Activated T-cell treated with anti-CD3 and anti-CD28 coated beads, Interleukin-2, amount 50 U/mL, for 24 hours (primary cell): Measurements from ENCODE around the gene PPP3R1.
"Not testable (repeated sequence)": the region's sequence is repeated elsewhere in the genome, so short reads cannot be mapped to it uniquely, and the experiment has no call there.

ENCODE experiments used
- DNase-seq: peaks from one replicate; pipeline ENCODE4 v3.0.0-alpha.2; 2020
- H3K27ac Mint-ChIP-seq: 2 replicates; pipeline ENCODE4 v1.8.0; 2020; ENCODE audit warnings: mild to moderate bottlenecking, mixed read lengths
- H3K27me3 Mint-ChIP-seq: 2 replicates; pipeline ENCODE4 v1.8.0; 2020; ENCODE audit warnings: mixed read lengths
- H3K36me3 Mint-ChIP-seq: 2 replicates; pipeline ENCODE4 v1.8.0; 2020; ENCODE audit warnings: low read depth, mixed read lengths
- H3K4me1 Mint-ChIP-seq: 2 replicates; pipeline ENCODE4 v1.8.0; 2020; ENCODE audit warnings: low read depth, mixed read lengths
- H3K4me3 Mint-ChIP-seq: 2 replicates; pipeline ENCODE4 v1.8.0; 2020; ENCODE audit warnings: mild to moderate bottlenecking, moderate library complexity, mixed read lengths
- H3K9me3 Mint-ChIP-seq: 2 replicates; pipeline ENCODE4 v1.8.0; 2020; ENCODE audit warnings: mixed read lengths

Gene PPP3R1

GRCh38 chr2:68195096-68195495 is 57.2 kb downstream of the PPP3R1 start:
- H3K9me3 Mint-ChIP-seq, result no peaks in the 10 kb centered on the region
- no peak overlapping the region for H3K4me3 Mint-ChIP-seq
- H3K36me3 Mint-ChIP-seq, result peaks cover 24% of the 10 kb centered on the region
- H3K27ac Mint-ChIP-seq, result no peak overlapping the region
- H3K27me3 Mint-ChIP-seq, result no peaks in the 10 kb centered on the region
- no peak for DNase-seq
- H3K4me1 Mint-ChIP-seq, result peaks cover 65% of the 10 kb centered on the region

- Mint-ChIP-seq H3K36me3 (peaks cover 23% of the 10 kb centered on the region), H3K9me3 (no peaks in the 10 kb centered on the region), H3K4me1 (peaks cover 66% of the 10 kb centered on the region), H3K4me3 (no peak overlapping the region), H3K27ac (peak overlapping the region; percentile 61), H3K27me3 (no peaks in the 10 kb centered on the region)
- DNase-seq, result no peak
Observed at GRCh38 chr2:68193787-68194372, 58.5 kb downstream of the PPP3R1 start.

DNA sequence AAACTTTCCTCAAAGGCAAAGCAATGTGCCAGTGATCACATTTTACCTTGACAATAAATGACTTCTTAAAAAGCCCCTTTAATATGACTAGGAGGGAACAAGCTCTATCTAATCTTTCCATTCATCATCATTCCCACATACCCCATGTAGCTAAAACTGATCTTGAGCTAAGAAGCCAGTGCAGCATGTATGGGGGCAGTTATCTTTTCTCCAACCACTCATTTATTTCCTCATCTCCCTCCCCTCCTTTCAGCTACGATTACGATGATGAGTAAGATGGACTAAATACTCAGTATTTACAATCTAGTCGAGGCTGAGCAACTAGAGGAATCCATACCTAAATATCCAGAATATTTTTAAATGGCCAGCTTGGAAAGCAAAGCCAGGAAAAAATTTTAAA is 59.2 kb downstream of the PPP3R1 start:
- H3K27me3 Mint-ChIP-seq, result no peaks in the 10 kb centered on the region
- peak overlapping the region; percentile 61 for H3K27ac Mint-ChIP-seq
- DNase-seq, result no peak
- H3K9me3 Mint-ChIP-seq, result no peaks in the 10 kb centered on the region
- H3K36me3 Mint-ChIP-seq, result peaks cover 23% of the 10 kb centered on the region
- peaks cover 68% of the 10 kb centered on the region for H3K4me1 Mint-ChIP-seq
- no peak overlapping the region for H3K4me3 Mint-ChIP-seq

DNA sequence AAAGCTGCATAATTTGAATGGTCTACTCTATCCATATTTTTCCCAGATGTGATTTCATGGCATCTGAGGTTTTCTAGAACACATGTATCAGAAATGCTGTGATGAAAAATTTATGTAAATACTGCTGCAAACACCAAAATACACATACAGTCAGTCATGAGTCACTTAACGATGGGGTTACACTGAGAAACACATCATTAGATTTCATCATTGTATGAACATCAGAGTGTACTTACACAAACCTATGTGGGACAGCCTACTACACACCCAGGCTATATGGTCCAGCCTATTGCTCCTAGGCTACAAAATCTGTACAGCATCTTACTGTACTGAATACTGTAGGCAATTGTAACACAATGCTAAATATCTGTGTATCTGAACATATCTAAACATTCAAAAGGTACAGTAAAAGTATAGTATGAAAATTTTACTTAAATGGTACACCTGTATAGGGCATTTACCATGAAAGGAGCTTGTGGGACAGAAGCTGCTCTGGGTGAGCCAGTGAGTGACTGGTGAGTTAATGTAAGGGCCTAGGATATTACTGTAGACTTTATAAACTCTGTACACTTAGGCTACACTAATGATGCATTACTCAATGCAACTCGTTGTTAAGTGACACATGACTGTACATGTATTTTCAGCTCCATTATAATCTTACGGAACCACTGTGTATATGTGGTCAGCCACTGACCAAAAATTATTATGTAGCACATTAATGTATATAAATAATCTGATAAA is 61.2 kb downstream of the PPP3R1 start:
- H3K9me3 Mint-ChIP-seq, result no peaks in the 10 kb centered on the region
- no peaks in the 10 kb centered on the region for H3K27me3 Mint-ChIP-seq
- H3K36me3 Mint-ChIP-seq, result peaks cover 29% of the 10 kb centered on the region
- DNase-seq, result no peak
- H3K4me3 Mint-ChIP-seq, result no peak overlapping the region
- H3K4me1 Mint-ChIP-seq, result peaks cover 68% of the 10 kb centered on the region
- peak overlapping the region; percentile 82 for H3K27ac Mint-ChIP-seq

- Mint-ChIP-seq H3K36me3 (peaks cover 34% of the 10 kb centered on the region), H3K27me3 (no peaks in the 10 kb centered on the region), H3K4me3 (no peak overlapping the region), H3K9me3 (no peaks in the 10 kb centered on the region), H3K27ac (peak overlapping the region; percentile 82), H3K4me1 (peaks cover 64% of the 10 kb centered on the region)
- DNase-seq, result no peak
Observed at GRCh38 chr2:68189991-68190784, 62.1 kb downstream of the PPP3R1 start.

GRCh38 chr2:68188831-68189230 is 63.5 kb downstream of the PPP3R1 start:
- no peaks in the 10 kb centered on the region for H3K27me3 Mint-ChIP-seq
- peaks cover 57% of the 10 kb centered on the region for H3K4me1 Mint-ChIP-seq
- H3K27ac Mint-ChIP-seq, result peak overlapping the region; percentile 77
- peaks cover 44% of the 10 kb centered on the region for H3K36me3 Mint-ChIP-seq
- H3K9me3 Mint-ChIP-seq, result no peaks in the 10 kb centered on the region
- DNase-seq, result no peak
- peak overlapping the region; percentile 48 for H3K4me3 Mint-ChIP-seq

- peaks cover 58% of the 10 kb centered on the region for H3K36me3 Mint-ChIP-seq
- no peaks in the 10 kb centered on the region for H3K9me3 Mint-ChIP-seq
- peak overlapping the region; percentile 66 for H3K27ac Mint-ChIP-seq
Observed at GRCh38 chr2:68187329-68187728, 65.0 kb downstream of the PPP3R1 start.

GRCh38 chr2:68185541-68186164 is 66.7 kb downstream of the PPP3R1 start:
- DNase-seq, result peak; percentile 63
- H3K27me3 Mint-ChIP-seq, result no peaks in the 10 kb centered on the region
- H3K4me1 Mint-ChIP-seq, result peaks cover 32% of the 10 kb centered on the region
- H3K27ac Mint-ChIP-seq, result no peak overlapping the region
- no peak overlapping the region for H3K4me3 Mint-ChIP-seq
- no peaks in the 10 kb centered on the region for H3K9me3 Mint-ChIP-seq
- H3K36me3 Mint-ChIP-seq, result peaks cover 72% of the 10 kb centered on the region

More at GRCh38 chr2:68187329-68187728, 65.0 kb downstream of the PPP3R1 start:
- Mint-ChIP-seq H3K4me1 (peaks cover 44% of the 10 kb centered on the region), H3K27me3 (no peaks in the 10 kb centered on the region), H3K4me3 (no peak overlapping the region)
- no peak for DNase-seq

DNA sequence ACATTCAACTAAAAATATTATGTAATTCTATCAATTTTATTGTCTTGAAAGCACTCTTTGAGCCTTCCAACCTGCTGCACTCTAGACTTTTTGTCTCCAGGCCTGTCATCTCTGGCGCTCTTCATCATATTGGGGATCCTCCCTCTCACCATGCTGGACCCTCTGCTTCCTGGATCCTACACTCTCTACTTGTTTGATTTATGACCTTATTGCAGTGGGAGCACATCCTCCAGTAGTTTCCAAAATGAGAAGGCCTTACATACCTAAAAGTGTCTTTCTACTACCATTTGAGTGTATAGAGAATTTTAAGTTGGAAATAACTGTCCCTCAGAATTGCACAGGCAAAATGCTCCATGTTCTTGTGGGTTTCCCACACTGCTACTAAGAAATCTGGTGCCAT is 69.4 kb downstream of the PPP3R1 start:
- peaks cover 28% of the 10 kb centered on the region for H3K4me1 Mint-ChIP-seq
- no peak for DNase-seq
- peak overlapping the region; percentile 70 for H3K27ac Mint-ChIP-seq
- H3K9me3 Mint-ChIP-seq, result no peaks in the 10 kb centered on the region
- H3K27me3 Mint-ChIP-seq, result no peaks in the 10 kb centered on the region
- no peak overlapping the region for H3K4me3 Mint-ChIP-seq
- H3K36me3 Mint-ChIP-seq, result peaks cover 88% of the 10 kb centered on the region

GRCh38 chr2:68178954-68179627 is 73.2 kb downstream of the PPP3R1 start:
- H3K36me3 Mint-ChIP-seq, result peaks cover 88% of the 10 kb centered on the region
- no peak overlapping the region for H3K4me3 Mint-ChIP-seq
- H3K4me1 Mint-ChIP-seq, result peaks cover 15% of the 10 kb centered on the region
- H3K27me3 Mint-ChIP-seq, result no peaks in the 10 kb centered on the region
- DNase-seq, result no peak
- no peaks in the 10 kb centered on the region for H3K9me3 Mint-ChIP-seq
- peak overlapping the region; percentile 76 for H3K27ac Mint-ChIP-seq

GRCh38 chr2:68178432-68178831 is 73.9 kb downstream of the PPP3R1 start:
- H3K27me3 Mint-ChIP-seq, result no peaks in the 10 kb centered on the region
- H3K4me1 Mint-ChIP-seq, result peaks cover 15% of the 10 kb centered on the region
- H3K27ac Mint-ChIP-seq, result no peak overlapping the region
- H3K4me3 Mint-ChIP-seq, result no peak overlapping the region
- H3K36me3 Mint-ChIP-seq, result peaks cover 82% of the 10 kb centered on the region
- no peak for DNase-seq
- no peaks in the 10 kb centered on the region for H3K9me3 Mint-ChIP-seq

DNA sequence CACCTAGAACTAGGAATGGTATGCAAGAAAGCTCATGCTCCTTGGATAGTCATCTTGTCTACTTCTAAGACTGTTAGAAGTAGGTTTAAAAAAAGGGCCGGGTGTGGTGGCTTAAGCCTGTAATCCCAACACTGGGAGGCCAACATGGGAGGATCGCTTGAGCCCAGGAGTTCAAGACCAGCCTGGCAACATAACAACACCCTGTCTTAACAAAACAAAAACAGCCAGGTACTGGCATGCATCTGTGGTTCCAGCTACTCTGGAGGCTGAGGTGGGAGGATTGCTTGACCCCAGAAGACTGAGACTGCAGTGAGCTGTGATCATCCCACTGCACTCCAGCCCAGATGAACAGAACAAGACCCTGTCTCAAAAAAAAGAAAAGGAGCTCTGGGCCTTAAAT is 74.8 kb downstream of the PPP3R1 start:
- H3K27ac Mint-ChIP-seq, result peak overlapping the region; percentile 73
- H3K36me3 Mint-ChIP-seq, result peaks cover 74% of the 10 kb centered on the region
- DNase-seq, result no peak
- no peaks in the 10 kb centered on the region for H3K9me3 Mint-ChIP-seq
- no peak overlapping the region for H3K4me3 Mint-ChIP-seq
- no peaks in the 10 kb centered on the region for H3K27me3 Mint-ChIP-seq
- H3K4me1 Mint-ChIP-seq, result peaks cover 20% of the 10 kb centered on the region

GRCh38 chr2:68176657-68177056 is 75.7 kb downstream of the PPP3R1 start:
- H3K4me3 Mint-ChIP-seq, result no peak overlapping the region
- no peak for DNase-seq
- peaks cover 20% of the 10 kb centered on the region for H3K4me1 Mint-ChIP-seq
- peaks cover 67% of the 10 kb centered on the region for H3K36me3 Mint-ChIP-seq
- no peaks in the 10 kb centered on the region for H3K9me3 Mint-ChIP-seq
- H3K27ac Mint-ChIP-seq, result peak overlapping the region; percentile 73
- H3K27me3 Mint-ChIP-seq, result no peaks in the 10 kb centered on the region

- not testable (repeated sequence) for H3K9me3 Mint-ChIP-seq, DNase-seq, H3K27me3 Mint-ChIP-seq, H3K4me3 Mint-ChIP-seq
- Mint-ChIP-seq H3K27ac (peak overlapping the region; percentile 71), H3K4me1 (peaks cover 17% of the 10 kb centered on the region), H3K36me3 (peaks cover 58% of the 10 kb centered on the region)
Observed at GRCh38 chr2:68175210-68175609, 77.1 kb downstream of the PPP3R1 start.
